Measurements from ENCODE around the gene SERINC4. TPM values are rescaled to one million over a fixed set of nuclear protein-coding genes. Genes with fewer than 3 reads are reported as not detected.

Gene SERINC4
- total RNA-seq, 1 experiment from 2014 or later = 0.17 TPM

DNA sequence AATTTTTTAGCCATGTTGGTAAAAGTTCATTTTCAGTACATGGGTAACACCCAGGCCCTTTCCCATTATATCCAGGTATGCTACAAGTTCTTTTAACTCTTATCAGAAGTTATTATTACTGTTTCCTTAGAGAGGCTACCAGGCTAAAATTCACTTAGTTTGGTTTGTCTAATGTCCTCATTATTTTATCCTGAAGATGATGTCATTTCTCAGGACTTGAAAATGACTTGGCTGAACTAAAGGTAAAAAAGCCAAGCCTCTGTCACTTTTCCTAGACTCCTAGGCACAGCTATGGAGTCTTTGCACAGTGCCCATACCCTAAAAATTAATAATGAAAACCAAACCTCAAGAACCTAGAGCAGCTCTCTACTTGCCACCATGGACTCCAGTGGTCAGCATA is 27.4 kb downstream of the SERINC4 start:
- no peak for DNase-seq
- Mint-ChIP-seq H3K4me1 (peaks cover 12 to 13% of the 10 kb centered on the region in 2 experiments), H3K27ac (peak overlapping the region in 1 of 3 experiments; percentile 74; a peak in 1 of 7 replicates), H3K9me3 (no peaks in the 10 kb centered on the region; a peak in 1 of 5 replicates), H3K36me3 (ENCODE audit: insufficient read depth in 1 of 3, low read depth in 3 of 3) (peaks cover 40 to 72% (median 57%) of the 10 kb centered on the region in 3 experiments; a peak in 6 of 7 replicates), H3K4me3 (no peak overlapping the region), H3K27me3 (ENCODE audit: low read depth) (no peaks in the 10 kb centered on the region; the same call in 1 of the 2 replicates)
- H3K18ac ChIP-seq (ENCODE audit: insufficient read length, low read depth, low read length) = no peak overlapping the region
- no peaks in the 10 kb centered on the region for H3K79me2 ChIP-seq (ENCODE audit: insufficient read depth, low read length)
- H3K79me1 ChIP-seq (ENCODE audit: insufficient read depth, low read depth, low read length, poor library complexity, severe bottlenecking) = no peaks in the 10 kb centered on the region
- no peak overlapping the region for H2BK5ac ChIP-seq (ENCODE audit: insufficient read length, low read length)
- H3K27me3 ChIP-seq (ENCODE audit: insufficient read depth, low read length) = no peaks in the 10 kb centered on the region
- H2BK12ac ChIP-seq (ENCODE audit: insufficient read length, low read depth, low read length) = no peak overlapping the region
- H3K4ac ChIP-seq (ENCODE audit: low read depth, low read length) = no peak overlapping the region
- H3K9me3 ChIP-seq (ENCODE audit: control insufficient read depth, low read depth, low read length) = no peaks in the 10 kb centered on the region
- H4K91ac ChIP-seq (ENCODE audit: insufficient read length, low read depth, low read length) = no peak overlapping the region
- H2BK20ac ChIP-seq (ENCODE audit: low read depth, low read length, poor library complexity, severe bottlenecking) = no peak overlapping the region
- H3K23ac ChIP-seq (ENCODE audit: insufficient read length, low read depth, low read length) = no peak overlapping the region
- peaks cover 13% of the 10 kb centered on the region for H3K23me2 ChIP-seq (ENCODE audit: insufficient read length, low read depth, low read length, poor library complexity, severe bottlenecking)
- no peaks in the 10 kb centered on the region; the same call in 1 of the 2 replicates for H3K4me1 ChIP-seq (ENCODE audit: insufficient read depth, low read length)
- no peak overlapping the region for H4K8ac ChIP-seq (replicated peaks; ENCODE audit: insufficient read length, low read depth, low read length)
- H3T11ph ChIP-seq (ENCODE audit: low read length) = no peak overlapping the region
- no peak overlapping the region for H2AK5ac ChIP-seq (ENCODE audit: insufficient read length, low read length)
- H2AFZ ChIP-seq (ENCODE audit: low read length) = no peak overlapping the region
- H3K27ac ChIP-seq (ENCODE audit: insufficient read length, low read depth, low read length) = no peak overlapping the region
- no peak overlapping the region for H3K9ac ChIP-seq (ENCODE audit: extremely low read depth, insufficient read length, low read length)
- H4K20me1 ChIP-seq (ENCODE audit: control insufficient read depth, insufficient read depth, insufficient read length) = no peaks in the 10 kb centered on the region
- H4K5ac ChIP-seq (ENCODE audit: insufficient read length, low read depth, low read length) = no peak overlapping the region
- no peak overlapping the region for H3K56ac ChIP-seq (ENCODE audit: insufficient read length, low read depth, low read length)
- no peak overlapping the region for H3K14ac ChIP-seq (ENCODE audit: insufficient read depth, low read length)
- no peak overlapping the region for H2BK120ac ChIP-seq (ENCODE audit: low read depth, low read length, poor library complexity, severe bottlenecking)
- no peak overlapping the region for H3K4me2 ChIP-seq (ENCODE audit: insufficient read depth, insufficient read length, low read length)
- H2BK15ac ChIP-seq (ENCODE audit: low read depth, low read length) = no peak overlapping the region
- no peak for TF ChIP-seq CTCF (conservative IDR thresholded peaks at IDR 0.05)

All from H9 (cell line).